HPDE6-E6E7 (cell line): ENCODE results near the gene RASSF8.
"Not testable (repeated sequence)": the region's sequence is repeated elsewhere in the genome, so short reads cannot be mapped to it uniquely, and the experiment has no call there.

ENCODE experiments used
- DNase-seq: peaks from one replicate; pipeline ENCODE4 v3.0.0; 2011; ENCODE audit warnings: missing footprints; ENCODE audit errors: extremely low spot score

Gene RASSF8

GRCh38 chr12:26029736-26030022 lies 71.2 kb downstream of the RASSF8 start:
- DNase-seq = no peak

GRCh38 chr12:26030371-26030770 lies 71.9 kb downstream of the RASSF8 start:
- no peak for DNase-seq

GRCh38 chr12:26031318-26031717 lies 72.8 kb downstream of the RASSF8 start:
- no peak for DNase-seq

- no peak for DNase-seq
Observed at GRCh38 chr12:26031827-26032226, 73.3 kb downstream of the RASSF8 start.

- no peak for DNase-seq
Observed at GRCh38 chr12:26032290-26032689, 73.8 kb downstream of the RASSF8 start.

- no peak for DNase-seq
Observed at GRCh38 chr12:26032719-26033241, 74.3 kb downstream of the RASSF8 start.

- no peak for DNase-seq
Observed at GRCh38 chr12:26034371-26035142, 76.1 kb downstream of the RASSF8 start.

- DNase-seq = no peak
Observed at GRCh38 chr12:26036877-26037276, 78.4 kb downstream of the RASSF8 start.

GRCh38 chr12:26037615-26038220 lies 79.2 kb downstream of the RASSF8 start:
- DNase-seq = no peak

GRCh38 chr12:26042645-26043044 lies 84.2 kb downstream of the RASSF8 start:
- DNase-seq = no peak

GRCh38 chr12:26043135-26044006 lies 84.9 kb downstream of the RASSF8 start:
- no peak for DNase-seq

- no peak for DNase-seq
Observed at GRCh38 chr12:26044007-26044394, 85.5 kb downstream of the RASSF8 start.

GRCh38 chr12:26044592-26044991 lies 86.1 kb downstream of the RASSF8 start:
- DNase-seq = no peak

GRCh38 chr12:26046203-26046602 lies 87.7 kb downstream of the RASSF8 start:
- no peak for DNase-seq

- DNase-seq = no peak
Observed at GRCh38 chr12:26046906-26047305, 88.4 kb downstream of the RASSF8 start.

GRCh38 chr12:26047401-26048226 lies 89.1 kb downstream of the RASSF8 start:
- no peak for DNase-seq

- no peak for DNase-seq
Observed at GRCh38 chr12:26052652-26053051, 94.2 kb downstream of the RASSF8 start.

- DNase-seq = no peak
Observed at GRCh38 chr12:26054383-26054782, 95.9 kb downstream of the RASSF8 start.

GRCh38 chr12:26055087-26055486 lies 96.6 kb downstream of the RASSF8 start:
- no peak for DNase-seq

- DNase-seq = no peak
Observed at GRCh38 chr12:26056335-26056734, 97.9 kb downstream of the RASSF8 start.

- not testable (repeated sequence) for DNase-seq
Observed at GRCh38 chr12:26057271-26057670, 98.8 kb downstream of the RASSF8 start.

- DNase-seq = no peak
Observed at GRCh38 chr12:26058308-26058707, 99.8 kb downstream of the RASSF8 start.
